B cell (primary cell): ENCODE results near the gene LIN9. TPM values are rescaled to one million over a fixed set of nuclear protein-coding genes. Genes with fewer than 3 reads are reported as not detected.

ENCODE experiments used
- ATAC-seq: fragments of 200-7000 bp; cut with Tn5 transposase; one replicate; pipeline ENCODE4 v1.10.0; 2021; ENCODE audit warnings: low read depth, mild to moderate bottlenecking, moderate number of reproducible peaks, moderate library complexity
- CTCF ChIA-PET: fragments of 350-600 bp; sonication (Branson Sonifier 250); formaldehyde crosslinking; loops from one replicate; lab custom pipeline; 2021; ENCODE audit warnings: antibody characterized with exemption, inconsistent platforms; lab: Charles Lee
- POLR2A ChIA-PET: fragments of 350-600 bp; sonication (Branson Sonifier 250); formaldehyde crosslinking; loops from one replicate; lab custom pipeline; 2021; ENCODE audit warnings: antibody characterized with exemption; lab: Charles Lee
- DNase-seq: peaks from one replicate; pipeline ENCODE4 v3.0.0; 2013
- H2AFZ ChIP-seq: 2 replicates; pipeline ENCODE4 v1.6.1; 2012; ENCODE audit warnings: mild to moderate bottlenecking, low read depth, low read length; ENCODE audit not compliant: insufficient read depth, poor library complexity, severe bottlenecking
- H3K27ac ChIP-seq, 2 donors: 1 replicate in 1 of 2; 2 replicates in 1 of 2; pipeline ENCODE4 v1.5.1; 2012 to 2013; ENCODE audit warnings: low read length in 2 of 2, mild to moderate bottlenecking in 2 of 2, moderate library complexity in 1 of 2
- H3K27me3 ChIP-seq, 4 experiments: fragments of 200-600 bp in 1 of 4; sonication (generic) in 1 of 4; replicated peaks in 1 of 4; 1 replicate in 2 of 4; 2 replicates in 2 of 4; pipeline versions ENCODE4 v1.6.1 to v1.7.0; 2013 to 2016; ENCODE audit warnings: low read length in 3 of 4, mild to moderate bottlenecking in 2 of 4, mixed read lengths in 1 of 4, moderate library complexity in 1 of 4; ENCODE audit not compliant: insufficient read depth in 4 of 4, control insufficient read depth in 3 of 4; ENCODE audit errors: control extremely low read depth in 1 of 4
- H3K36me3 ChIP-seq, 2 experiments: replicated peaks in 1 of 2; 1 replicate in 1 of 2; 2 replicates in 1 of 2; pipeline versions ENCODE4 v1.6.1 to v1.7.1; 2013; ENCODE audit warnings: low read length in 1 of 2; ENCODE audit not compliant: insufficient read depth in 2 of 2, control insufficient read depth in 1 of 2; ENCODE audit errors: control extremely low read depth in 1 of 2, extremely low read depth in 1 of 2
- H3K4me1 ChIP-seq, 2 donors: fragments of 200-600 bp in 1 of 2; sonication (generic) in 1 of 2; 1 replicate in 1 of 2; 2 replicates in 1 of 2; pipeline versions ENCODE4 v1.5.1 to v1.6.1; 2013 to 2017; ENCODE audit warnings: low read length in 2 of 2; ENCODE audit not compliant: control insufficient read depth in 2 of 2, insufficient read depth in 2 of 2
- H3K4me2 ChIP-seq: replicated peaks from 2 replicates; pipeline ENCODE3; 2012; ENCODE audit warnings: mild to moderate bottlenecking, low read depth, low read length; ENCODE audit not compliant: poor library complexity, severe bottlenecking
- H3K4me3 ChIP-seq, 5 experiments: fragments of 200-600 bp in 1 of 5; sonication (generic) in 1 of 5; 1 replicate in 3 of 5; 2 replicates in 2 of 5; pipeline versions ENCODE4 v1.5.1 to v1.7.0; 2011 to 2016; ENCODE audit warnings: low read length in 4 of 5, mild to moderate bottlenecking in 4 of 5, low read depth in 2 of 5, control low read depth in 1 of 5, moderate library complexity in 1 of 5; ENCODE audit not compliant: insufficient read depth in 1 of 5; ENCODE audit errors: control extremely low read depth in 1 of 5, extremely low read depth in 1 of 5
- H3K79me2 ChIP-seq: fragments of 200-600 bp; sonication (generic); one replicate; pipeline ENCODE4 v1.6.0; 2016; ENCODE audit warnings: low read length; ENCODE audit not compliant: control insufficient read depth, insufficient read depth
- H3K9ac ChIP-seq: fragments of 200-600 bp; sonication (generic); 2 replicates; pipeline ENCODE4 v1.6.1; 2017; ENCODE audit warnings: mild to moderate bottlenecking, low read length, moderate library complexity
- H3K9me3 ChIP-seq, 3 donors: one replicate each; pipeline versions ENCODE4 v1.6.1 to v1.7.1; 2013; ENCODE audit warnings: low read length in 2 of 3; ENCODE audit not compliant: control insufficient read depth in 2 of 3, insufficient read depth in 1 of 3; ENCODE audit errors: control extremely low read depth in 1 of 3
- H4K20me1 ChIP-seq: 2 replicates; pipeline ENCODE4 v1.6.0; 2012; ENCODE audit warnings: mild to moderate bottlenecking, low read length; ENCODE audit not compliant: insufficient read depth, control insufficient read depth, poor library complexity, severe bottlenecking
- H3K27ac Mint-ChIP-seq: one replicate; pipeline ENCODE4 v1.8.0; 2021; ENCODE audit warnings: mixed read lengths
- H3K27me3 Mint-ChIP-seq: one replicate; pipeline ENCODE4 v1.8.0; 2021; ENCODE audit warnings: mixed read lengths
- H3K4me1 Mint-ChIP-seq: one replicate; pipeline ENCODE4 v1.8.0; 2021; ENCODE audit warnings: mixed read lengths
- H3K4me3 Mint-ChIP-seq: one replicate; pipeline ENCODE4 v1.8.0; 2021; ENCODE audit warnings: mixed read lengths
- H3K9me3 Mint-ChIP-seq: one replicate; pipeline ENCODE4 v1.8.0; 2022; ENCODE audit warnings: mixed read lengths; ENCODE audit not compliant: insufficient read depth
- EZH2 ChIP-seq: IDR thresholded peaks from 2 replicates; pipeline ENCODE4 v1.6.1; 2012; ENCODE audit warnings: borderline replicate concordance, low read depth, mild to moderate bottlenecking, moderate library complexity, low read length; ENCODE audit not compliant: insufficient read depth, poor library complexity, severe bottlenecking
- WGBS: methylation state at CpG from one replicate; pipeline ENCODE4 v1.1.5; 2013; ENCODE audit warnings: missing lambda C conversion rate; ENCODE audit not compliant: insufficient coverage; 5-methylcytosine and 5-hydroxymethylcytosine counted together
- intact Hi-C: fragments of 100-400 bp; cut with micrococcal nuclease; formaldehyde crosslinking; loops from one replicate; pipeline ENCODE4 v1.10.0; 2022
- polyA plus RNA-seq: library from polyadenylated mRNA; depleted of rRNA; stranded (reverse); fragments of >200 nt; gene quantifications from 2 replicates; pipeline ENCODE4 v1.2.3, GENCODE V29; 2012
- total RNA-seq, 2 donors: library from RNA; stranded (reverse); fragments of 120-200 nt in 1 of 2; gene quantifications; 1 replicate in 1 of 2; 2 replicates in 1 of 2; pipeline versions ENCODE4 v1.2.3 to v1.2.4, GENCODE V29; 2013 to 2022
- TF ChIP-seq, protein P1 (sequence below): fragments of 200-600 bp; IDR thresholded peaks from one replicate; pipeline ENCODE4 v1.8.0; 2022; ENCODE audit warnings: antibody characterized with exemption, mild to moderate bottlenecking

The LIN9 gene
- total and polyA plus RNA-seq, 2 donors (not counting 1 experiment from before 2014, with no cell fraction given): 1.7 to 6.7 TPM

DNA sequence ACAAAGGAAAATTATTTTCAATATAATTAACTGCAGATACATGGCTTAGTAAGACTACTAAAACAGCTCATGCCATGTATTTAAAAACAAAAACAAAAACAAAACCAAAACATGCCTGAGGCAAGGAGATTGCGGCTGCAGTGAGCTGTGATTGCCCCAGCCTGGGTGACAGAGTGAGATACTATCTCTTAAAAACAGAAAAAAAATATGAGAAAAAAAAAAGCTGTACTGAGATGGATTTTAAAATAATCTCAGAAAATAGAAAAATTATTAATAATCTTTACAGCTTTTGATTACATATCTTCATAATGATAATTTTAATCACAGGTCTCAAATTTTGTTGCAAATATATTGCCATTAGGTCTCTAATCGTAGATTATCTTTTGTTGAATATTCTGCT, 24.0 kb upstream of the LIN9 start:
- no peaks in the 10 kb centered on the region for H3K27me3 ChIP-seq
- peak overlapping the region; percentile 64 for H3K4me2 ChIP-seq
- peak overlapping the region; percentile 27 for H3K4me3 Mint-ChIP-seq
- peak overlapping the region in 1 of 5 experiments; percentile 25 for H3K4me3 ChIP-seq
- ChIA-PET CTCF (interaction anchor here (0.6 to 4.3 kb wide), 40 partner anchors 9 to 604 kb away, joined by 3 to 83 read pairs (median 4); partner anchors contain the start of genes LIN9, PARP1 and SDE2), POLR2A (interaction anchor here (1.1 to 1.4 kb wide), 3 partner anchors 30 to 268 kb away, joined by 3 to 7 read pairs (median 5); no protein-coding TSS in a partner anchor)
- peaks cover 7% of the 10 kb centered on the region for H3K4me1 Mint-ChIP-seq
- H3K9me3 Mint-ChIP-seq: no peaks in the 10 kb centered on the region
- H3K9ac ChIP-seq: peak overlapping the region; percentile 43
- H3K27ac ChIP-seq: no peak overlapping the region
- TF ChIP-seq, protein P1, sequence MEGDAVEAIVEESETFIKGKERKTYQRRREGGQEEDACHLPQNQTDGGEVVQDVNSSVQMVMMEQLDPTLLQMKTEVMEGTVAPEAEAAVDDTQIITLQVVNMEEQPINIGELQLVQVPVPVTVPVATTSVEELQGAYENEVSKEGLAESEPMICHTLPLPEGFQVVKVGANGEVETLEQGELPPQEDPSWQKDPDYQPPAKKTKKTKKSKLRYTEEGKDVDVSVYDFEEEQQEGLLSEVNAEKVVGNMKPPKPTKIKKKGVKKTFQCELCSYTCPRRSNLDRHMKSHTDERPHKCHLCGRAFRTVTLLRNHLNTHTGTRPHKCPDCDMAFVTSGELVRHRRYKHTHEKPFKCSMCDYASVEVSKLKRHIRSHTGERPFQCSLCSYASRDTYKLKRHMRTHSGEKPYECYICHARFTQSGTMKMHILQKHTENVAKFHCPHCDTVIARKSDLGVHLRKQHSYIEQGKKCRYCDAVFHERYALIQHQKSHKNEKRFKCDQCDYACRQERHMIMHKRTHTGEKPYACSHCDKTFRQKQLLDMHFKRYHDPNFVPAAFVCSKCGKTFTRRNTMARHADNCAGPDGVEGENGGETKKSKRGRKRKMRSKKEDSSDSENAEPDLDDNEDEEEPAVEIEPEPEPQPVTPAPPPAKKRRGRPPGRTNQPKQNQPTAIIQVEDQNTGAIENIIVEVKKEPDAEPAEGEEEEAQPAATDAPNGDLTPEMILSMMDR: no peak
- no peak for TF ChIP-seq EZH2
- peak overlapping the region; percentile 55 for H2AFZ ChIP-seq
- no peaks in the 10 kb centered on the region for H4K20me1 ChIP-seq
- no peaks in the 10 kb centered on the region for H3K79me2 ChIP-seq
- H3K27ac Mint-ChIP-seq: peak overlapping the region; percentile 38
- H3K27me3 Mint-ChIP-seq: no peaks in the 10 kb centered on the region
- WGBS: no CpG with 5 or more reads among the region's 2 CpGs
- peaks cover 0 to 7% of the 10 kb centered on the region in 2 donors for H3K4me1 ChIP-seq
- H3K36me3 ChIP-seq: no peaks in the 10 kb centered on the region
- intact Hi-C loops: loop anchor here (1.0 kb wide), 1 partner anchor 132 kb away; no protein-coding TSS in a partner anchor
- H3K9me3 ChIP-seq: no peaks in the 10 kb centered on the region
- no peak for ATAC-seq
- DNase-seq: no peak

- Histone ChIP-seq H3K9ac (no peak overlapping the region), H4K20me1 (no peaks in the 10 kb centered on the region), H3K79me2 (no peaks in the 10 kb centered on the region), H3K4me3 (no peak overlapping the region), H3K4me1 (peaks cover 0 to 7% of the 10 kb centered on the region in 2 donors), H2AFZ (no peak overlapping the region), H3K27ac (no peak overlapping the region), H3K36me3 (no peaks in the 10 kb centered on the region), H3K4me2 (no peak overlapping the region), H3K9me3 (no peaks in the 10 kb centered on the region), H3K27me3 (no peaks in the 10 kb centered on the region)
- POLR2A ChIA-PET: no interaction called here
- TF ChIP-seq EZH2: no peak
- TF ChIP-seq, protein P1: no peak
- Mint-ChIP-seq H3K27me3 (no peaks in the 10 kb centered on the region), H3K27ac (no peak overlapping the region), H3K9me3 (no peaks in the 10 kb centered on the region), H3K4me1 (peaks cover 5% of the 10 kb centered on the region), H3K4me3 (no peak overlapping the region)
- CTCF ChIA-PET: no interaction called here
- ATAC-seq: no peak
- 92% methylated on average over 2 of the region's 3 CpGs for WGBS
- intact Hi-C loops: no loop called here
- no peak for DNase-seq
These were observed 20.3 kb upstream of the LIN9 start for GRCh38 chr1:226329237-226329636.
